Measurements from ENCODE around the gene IGSF6. TPM values are rescaled to one million over a fixed set of nuclear protein-coding genes. Genes with fewer than 3 reads are reported as not detected.

IGSF6 gene
- total and polyA plus RNA-seq, 2 of the 8 experiments (the other 6 are each of a cell fraction or from before 2014, with no cell fraction given) = not detected

DNA sequence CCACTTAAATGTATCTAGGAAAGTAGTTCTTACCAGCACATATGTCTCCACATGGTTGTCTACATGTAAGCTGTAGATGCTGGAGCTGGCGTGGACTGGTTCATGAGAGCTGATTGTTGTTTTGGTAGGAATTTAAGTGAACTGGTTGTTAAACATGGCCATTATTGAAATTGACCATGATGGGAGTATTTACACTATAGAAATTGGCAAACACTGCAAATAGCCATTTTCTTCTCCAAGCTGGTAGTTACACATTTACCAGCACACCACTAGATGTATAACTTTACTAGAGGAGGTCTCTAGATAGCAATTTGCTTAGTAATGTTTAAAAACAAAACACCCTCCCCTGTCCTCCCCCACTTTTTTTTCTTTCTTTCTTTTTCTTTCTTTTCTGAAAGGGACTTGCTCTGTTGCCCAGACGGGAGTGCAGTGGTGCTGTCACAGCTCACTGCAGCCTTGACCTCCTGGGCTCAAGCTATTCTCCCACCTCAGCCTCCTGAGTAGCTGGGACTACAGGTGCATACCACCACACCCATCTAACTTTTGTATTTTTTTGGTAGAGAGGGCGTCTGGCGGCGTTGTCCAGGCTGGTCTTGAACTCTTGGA, 24.2 kb downstream of the IGSF6 start:
- H3K36me3 ChIP-seq (ENCODE audit: control insufficient read depth in 2 of 4, insufficient read depth in 4 of 4, low read length in 3 of 4) = peaks cover 0 to 42% (median 22%) of the 10 kb centered on the region in 4 experiments; a peak in 5 of 8 replicates
- H3K27me3 ChIP-seq (replicated peaks in 1 of 4; ENCODE audit: control insufficient read depth in 3 of 4, extremely low read depth in 1 of 4, insufficient read depth in 3 of 4, low read length in 3 of 4) = no peaks in the 10 kb centered on the region
- no peaks in the 10 kb centered on the region for H3K79me1 ChIP-seq (ENCODE audit: low read depth, low read length)
- H3K23me2 ChIP-seq (ENCODE audit: low read depth, low read length) = no peaks in the 10 kb centered on the region
- H2AFZ ChIP-seq (ENCODE audit: low read length) = no peak overlapping the region
- H3K9me3 ChIP-seq (ENCODE audit: insufficient read depth in 2 of 2, low read depth in 1 of 2, low read length in 1 of 2) = peaks cover 0 to 6% of the 10 kb centered on the region in 2 experiments; a peak in 1 of 4 replicates
- H4K20me1 ChIP-seq (replicated peaks in 1 of 2; ENCODE audit: control insufficient read depth in 1 of 2, insufficient read depth in 2 of 2, low read length in 2 of 2) = no peaks in the 10 kb centered on the region
- H3K4ac ChIP-seq (replicated peaks; ENCODE audit: insufficient read length, low read depth, low read length) = no peak overlapping the region
- H2BK12ac ChIP-seq (ENCODE audit: low read depth, low read length) = no peak overlapping the region
- no peak overlapping the region for H2BK20ac ChIP-seq (ENCODE audit: low read length)
- no peak overlapping the region for H3K4me3 ChIP-seq (ENCODE audit: extremely low read depth in 1 of 4, insufficient read depth in 2 of 4, low read depth in 3 of 4, low read length in 4 of 4)
- no peak overlapping the region for H2BK15ac ChIP-seq (ENCODE audit: low read length)
- POLR2A ChIA-PET (ENCODE audit: partially characterized antibody) = no interaction called here
- H3K4me2 ChIP-seq (ENCODE audit: insufficient read depth in 1 of 2, low read depth in 2 of 2, low read length in 2 of 2) = no peak overlapping the region
- H2BK5ac ChIP-seq (ENCODE audit: low read depth, low read length) = no peak overlapping the region
- no peak overlapping the region for H4K8ac ChIP-seq (ENCODE audit: extremely low read depth, insufficient read depth, low read length)
- DNase-seq (ENCODE audit: low read depth in 1 of 2, low spot score in 2 of 2) (no peak), FAIRE-seq (no peak)
- H4K5ac ChIP-seq (ENCODE audit: insufficient read length, low read depth, low read length) = no peak overlapping the region
- no peak overlapping the region for H3K23ac ChIP-seq (ENCODE audit: insufficient read length)
- H3K79me2 ChIP-seq (ENCODE audit: control insufficient read depth in 1 of 2, insufficient read depth in 2 of 2, low read length in 2 of 2) = no peaks in the 10 kb centered on the region
- no peak overlapping the region for H3K14ac ChIP-seq (ENCODE audit: insufficient read length)
- no peak overlapping the region for H2BK120ac ChIP-seq (replicated peaks; ENCODE audit: low read depth, low read length)
- no peak overlapping the region for H3K18ac ChIP-seq (ENCODE audit: extremely low read depth, low read length)
- 93% methylated on average over 5 of the region's 5 CpGs; no CpG with 5 or more reads in 1 of the 2 experiments for WGBS, 2 experiments (ENCODE audit: extremely low coverage in 1 of 2, insufficient coverage in 1 of 2, insufficient read length in 1 of 2, insufficient replicate concordance in 2 of 2, low coverage in 1 of 2, low lambda C conversion rate in 2 of 2, missing lambda C conversion rate in 1 of 2)
- no peaks in the 10 kb centered on the region for H3K4me1 ChIP-seq (replicated peaks in 1 of 4; ENCODE audit: control insufficient read depth in 3 of 4, insufficient read depth in 4 of 4, low read length in 3 of 4)
- no peak overlapping the region for H4K91ac ChIP-seq (replicated peaks; ENCODE audit: insufficient read length, low read length)
- H3K56ac ChIP-seq (replicated peaks; ENCODE audit: insufficient read length, low read depth, low read length) = no peak overlapping the region
- CTCF ChIA-PET (ENCODE audit: partially characterized antibody) = no interaction called here
- no peak overlapping the region for H2AK5ac ChIP-seq (ENCODE audit: low read depth, low read length)
- no peak overlapping the region for H3K27ac ChIP-seq (ENCODE audit: low read depth, low read length)
- no peak overlapping the region for H3K9ac ChIP-seq (replicated peaks in 1 of 4; ENCODE audit: extremely low read depth in 1 of 4, low read depth in 3 of 4, low read length in 3 of 4)
- no peak for TF ChIP-seq EP300 (IDR thresholded peaks at IDR 0.05; ENCODE audit: borderline replicate concordance in 1 of 2, low read depth in 2 of 2, low read length in 2 of 2)
- TF ChIP-seq RNF2 (IDR thresholded peaks at IDR 0.05; ENCODE audit: borderline replicate concordance, low read depth, low read length, missing control alignments, poor library complexity, severe bottlenecking) = no peak
- TF ChIP-seq YY1 (IDR thresholded peaks at IDR 0.05; ENCODE audit: low read depth, low read length) = no peak
- TF ChIP-seq CEBPB (IDR thresholded peaks at IDR 0.05; ENCODE audit: low read depth, low read length) = no peak
